Measurements from ENCODE around the gene OR52K2.
"Not testable (repeated sequence)": the region's sequence is repeated elsewhere in the genome, so short reads cannot be mapped to it uniquely, and the experiment has no call there.

Gene OR52K2
- 0 reads per million in 2 donors for total RNA-seq

DNA sequence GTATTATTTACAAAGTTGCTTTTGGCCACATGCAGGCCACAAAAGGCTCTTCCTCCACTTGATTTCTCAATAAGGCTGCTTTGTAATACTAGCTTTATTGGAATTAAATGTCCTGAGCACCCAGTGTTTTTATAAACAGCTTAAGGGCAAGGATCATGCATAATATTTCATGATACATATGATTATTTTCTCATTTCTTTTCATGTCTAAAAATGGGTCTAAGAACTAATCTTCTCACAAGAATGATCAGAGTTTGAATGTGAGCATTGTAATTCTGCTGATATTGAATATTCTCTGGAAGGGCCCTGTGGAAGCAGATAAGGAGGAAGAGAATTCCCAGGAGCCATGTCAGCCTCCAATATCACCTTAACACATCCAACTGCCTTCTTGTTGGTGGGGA, at the start of gene OR52K2:
OR52K2 (plus strand) TSS at position 301 of the 400 bp plus-strand sequence; CDS start at position 346, 45 bp downstream.
- no peak for DNase-seq

- not testable (repeated sequence) for DNase-seq
Measured at GRCh38 chr11:4406206-4406605, 42.9 kb upstream of the OR52K2 start.

DNA sequence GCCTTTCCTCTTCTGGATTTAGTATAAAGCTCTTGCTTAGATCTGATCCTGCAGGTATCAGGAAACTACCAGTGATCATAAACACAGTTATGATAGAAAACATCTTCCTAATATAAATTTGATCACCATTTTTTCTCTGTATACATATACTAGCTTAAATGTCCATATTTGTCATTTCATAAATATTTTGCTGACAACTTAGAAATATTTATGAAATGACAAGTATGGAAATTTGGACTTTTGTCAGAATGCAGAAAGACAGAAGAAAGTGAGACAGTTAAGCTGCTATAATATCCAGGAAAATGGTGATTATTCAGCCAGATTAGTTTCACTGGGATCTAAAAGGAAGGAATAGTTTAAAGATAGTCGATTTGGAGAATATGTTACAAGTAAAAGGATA, 32.8 kb upstream of the OR52K2 start:
- no peak for DNase-seq

- DNase-seq, result no peak
Measured at GRCh38 chr11:4416816-4417215, 32.3 kb upstream of the OR52K2 start.

DNA sequence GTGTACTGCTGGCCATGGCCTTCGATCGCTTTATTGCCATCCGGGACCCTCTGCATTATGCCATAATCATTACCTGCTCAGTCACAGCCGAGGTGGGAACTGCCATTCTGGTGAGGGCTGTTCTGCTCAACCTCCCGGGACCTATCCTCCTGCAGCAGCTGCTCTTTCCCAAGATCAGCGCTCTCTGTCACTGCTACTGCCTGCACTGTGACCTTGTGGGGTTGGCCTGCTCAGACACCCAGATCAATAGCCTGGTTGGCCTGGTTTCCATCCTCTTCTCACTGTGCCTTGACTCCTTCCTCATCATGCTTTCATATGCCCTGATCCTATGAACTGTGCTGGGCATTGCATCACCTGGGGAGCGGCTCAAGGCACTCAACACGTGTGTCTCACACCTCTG, 30.7 kb upstream of the OR52K2 start:
- DNase-seq, result no peak

GRCh38 chr11:4430051-4430450, 19.0 kb upstream of the OR52K2 start:
- DNase-seq, result no peak

DNA sequence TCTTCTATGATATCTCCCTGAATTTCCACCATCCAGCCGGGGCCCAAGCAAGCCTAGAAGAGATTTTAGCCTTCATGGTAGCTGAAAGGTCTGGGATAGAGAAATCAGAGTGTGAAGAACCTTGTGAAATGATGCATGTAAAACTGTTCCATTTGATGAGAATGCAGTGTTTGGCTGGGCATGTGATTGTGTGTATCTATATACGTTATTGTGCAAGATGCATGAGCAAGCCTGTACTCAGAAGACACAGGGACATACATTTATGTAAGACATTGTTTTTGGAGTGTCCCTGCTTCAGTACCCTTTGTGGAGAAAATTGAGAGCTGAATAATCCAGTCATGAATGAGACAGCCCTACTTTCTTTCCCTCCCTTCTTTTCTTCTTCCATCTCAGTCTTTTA, 15.2 kb upstream of the OR52K2 start:
- no peak for DNase-seq

GRCh38 chr11:4436411-4436810, 12.7 kb upstream of the OR52K2 start:
- DNase-seq, result no peak

- DNase-seq, result no peak
Measured at GRCh38 chr11:4441515-4441914, 7.6 kb upstream of the OR52K2 start.

DNA sequence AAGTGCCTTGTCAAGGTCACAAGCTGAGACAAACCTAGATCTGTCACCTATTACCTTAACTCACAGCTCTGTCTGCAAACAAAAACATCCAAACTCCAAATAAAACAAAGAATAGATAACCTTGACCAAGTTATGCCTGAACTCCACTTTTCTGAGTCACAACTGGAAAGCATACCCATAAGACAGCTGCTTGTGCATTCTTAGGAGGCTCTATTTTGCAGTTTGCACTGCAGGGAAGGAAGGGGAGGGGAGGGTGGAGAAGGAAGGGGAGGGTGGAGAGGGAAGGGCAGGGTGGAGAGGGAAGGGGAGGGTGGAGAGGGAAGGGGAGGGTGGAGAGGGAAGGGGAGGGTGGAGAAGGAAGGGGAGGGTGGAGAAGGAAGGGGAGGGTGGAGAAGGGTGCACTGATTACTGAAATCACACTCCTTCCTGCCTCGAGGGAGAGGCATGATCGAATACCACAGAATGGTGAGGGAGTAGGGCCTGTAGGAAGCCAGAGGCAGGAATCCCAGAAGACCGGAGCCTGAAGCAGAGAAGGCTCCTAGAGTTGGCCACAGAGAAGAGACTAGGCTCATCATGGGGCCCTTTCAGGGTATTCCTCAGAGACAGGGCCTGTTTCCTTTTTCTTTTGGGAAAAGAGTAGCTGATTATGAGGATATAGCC, 5.7 kb upstream of the OR52K2 start:
- no peak for DNase-seq

DNA sequence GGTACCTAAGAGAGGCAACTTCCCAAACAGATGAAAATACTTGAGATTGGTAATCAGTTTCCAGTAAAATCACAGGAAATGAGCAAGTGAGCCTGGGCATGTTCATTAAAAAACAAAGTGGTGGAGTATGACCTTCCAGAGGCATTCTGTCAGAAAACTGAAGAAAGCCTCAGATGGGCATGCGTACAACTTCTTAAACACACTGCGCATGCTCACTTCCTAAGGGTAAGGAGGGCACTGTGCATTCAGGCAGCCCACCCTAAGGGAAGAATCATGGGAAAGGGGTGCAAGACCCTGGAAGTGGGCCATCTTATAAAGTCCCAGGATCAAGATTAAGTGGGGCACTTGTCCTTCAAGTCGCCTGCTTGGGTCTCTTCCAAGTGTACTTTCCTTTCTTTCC, 4.0 kb downstream of the OR52K2 start:
- no peak for DNase-seq

GRCh38 chr11:4454021-4454420, 4.9 kb downstream of the OR52K2 start:
- DNase-seq, result no peak

- DNase-seq, result no peak
Measured at GRCh38 chr11:4455419-4455818, 6.3 kb downstream of the OR52K2 start.

- DNase-seq, result no peak
Measured at GRCh38 chr11:4459500-4459899, 10.4 kb downstream of the OR52K2 start.

DNA sequence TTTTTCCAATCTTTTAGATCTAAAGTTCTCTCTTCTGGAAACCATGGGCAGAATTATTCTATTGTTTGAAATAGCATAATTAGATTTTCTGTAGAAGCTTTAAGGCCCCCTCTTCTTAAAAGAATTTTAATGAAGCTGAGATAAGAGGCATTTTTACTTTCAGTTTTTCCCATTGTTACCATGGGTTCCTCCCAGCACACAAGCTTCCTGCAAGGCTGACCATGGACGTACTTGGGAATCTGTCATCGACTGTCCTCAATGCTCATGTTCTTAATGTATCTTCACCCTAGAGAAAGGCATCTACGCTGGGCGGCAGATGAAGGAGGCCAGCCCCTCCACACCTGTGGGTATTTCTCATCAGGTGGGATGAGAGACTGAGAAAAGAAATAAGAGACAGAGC, 11.1 kb downstream of the OR52K2 start:
- DNase-seq, result no peak

- DNase-seq, result no peak
Measured at GRCh38 chr11:4464216-4465159, 15.4 kb downstream of the OR52K2 start.

- DNase-seq, result no peak
Measured at GRCh38 chr11:4465407-4465806, 16.3 kb downstream of the OR52K2 start.

GRCh38 chr11:4466131-4466870, 17.2 kb downstream of the OR52K2 start:
- no peak for DNase-seq

DNA sequence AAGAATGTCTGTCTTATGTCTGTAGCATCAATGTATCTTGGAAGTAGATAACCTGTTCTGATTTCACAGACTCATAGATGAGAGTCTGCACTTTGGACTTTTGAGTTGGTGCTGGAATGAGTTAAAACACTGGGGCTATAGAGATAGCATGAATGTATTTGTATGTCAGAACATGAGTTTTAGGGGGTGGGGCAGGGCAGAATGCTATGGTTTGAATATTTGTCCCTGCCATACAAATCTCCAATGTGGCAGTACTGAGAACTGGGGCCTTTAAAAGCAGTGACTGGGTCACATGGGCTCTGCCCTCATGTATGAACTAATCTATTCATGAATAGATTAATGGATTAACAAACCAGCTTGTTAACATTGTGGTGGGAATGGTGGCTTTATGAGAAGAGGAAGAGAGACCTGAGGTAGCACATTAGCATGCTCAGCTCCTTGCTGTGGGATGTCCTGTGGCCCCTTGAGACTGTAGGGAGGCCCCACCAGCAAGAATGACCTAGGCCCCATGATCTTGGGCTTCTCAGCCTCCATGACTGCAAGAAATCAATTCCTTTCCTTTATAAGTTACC, 17.9 kb downstream of the OR52K2 start:
- DNase-seq, result no peak

DNA sequence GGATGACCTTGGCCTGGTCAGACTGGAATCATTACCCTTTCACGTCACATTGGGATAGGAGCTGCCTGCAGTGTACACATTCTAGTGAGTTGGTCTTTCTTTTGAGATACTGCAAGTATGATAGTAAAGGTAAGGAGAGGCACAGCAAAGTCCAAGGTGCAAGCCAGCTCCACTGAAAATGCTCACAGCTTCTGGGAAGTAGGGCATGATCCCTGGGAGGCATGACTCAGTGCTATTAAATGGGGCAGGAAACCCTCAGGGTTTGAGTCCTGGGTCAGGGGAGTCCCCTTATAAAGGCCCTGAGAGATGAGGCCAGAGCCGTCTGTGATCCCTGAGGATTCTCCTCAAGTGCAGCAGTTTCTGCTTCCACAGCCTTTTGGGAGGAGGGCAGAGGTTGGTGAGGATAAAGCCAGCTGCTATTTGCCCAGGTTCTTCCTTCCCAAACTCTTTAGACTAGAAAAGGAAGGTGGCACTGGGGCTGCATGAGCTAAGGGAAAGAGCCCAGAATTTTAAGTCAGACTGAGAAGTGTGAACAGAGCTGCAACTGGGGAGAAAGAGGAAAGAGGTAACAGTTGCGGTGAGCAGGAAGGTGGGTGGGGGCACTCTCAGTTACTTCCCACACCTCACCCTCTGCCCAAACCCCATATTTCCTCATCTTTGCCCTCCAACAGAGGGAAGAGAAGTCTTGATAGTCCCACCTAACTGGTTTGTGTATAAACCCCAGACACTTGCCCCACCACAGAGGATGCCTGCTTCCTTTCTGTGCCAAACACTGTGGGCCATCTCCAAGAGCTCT, 18.9 kb downstream of the OR52K2 start:
- DNase-seq, result no peak

GRCh38 chr11:4479644-4480043, 30.5 kb downstream of the OR52K2 start:
- DNase-seq, result no peak

DNA sequence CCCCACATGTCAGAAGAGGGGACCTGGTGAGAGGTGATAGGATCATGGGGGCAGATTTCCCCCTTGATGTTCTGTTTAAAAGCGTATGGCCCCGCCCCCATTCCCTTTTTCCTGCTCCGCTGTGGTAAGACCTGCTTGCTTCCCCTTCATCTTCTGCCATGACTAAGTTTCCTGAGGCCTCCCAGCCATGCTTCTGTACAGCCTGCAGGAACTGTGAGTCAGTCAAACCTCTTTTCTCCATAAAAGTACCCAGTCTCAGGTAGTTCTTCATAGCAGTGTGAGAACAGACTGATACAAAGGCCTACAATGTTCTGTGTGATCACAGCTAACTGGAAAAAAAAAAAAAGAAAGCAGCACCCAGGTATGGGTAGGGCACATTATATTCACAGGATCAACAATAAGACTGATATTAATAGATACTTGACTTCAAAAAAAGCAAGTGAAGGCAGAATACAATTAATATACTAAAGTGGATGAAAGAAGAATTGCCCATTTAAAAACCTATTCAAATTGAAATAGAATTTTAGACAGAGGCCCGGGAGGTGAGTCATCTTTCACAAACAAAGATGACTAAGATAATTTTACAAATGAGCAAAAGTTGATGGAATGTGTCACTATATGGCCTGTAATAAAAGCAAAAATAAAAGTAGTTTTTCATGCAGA, 31.6 kb downstream of the OR52K2 start:
- DNase-seq, result no peak

All from T-helper 9 cell (primary cell).